A172 (cell line): Measurements from ENCODE around the gene ADPRS. TPM values are rescaled to one million over a fixed set of nuclear protein-coding genes. Genes with fewer than 3 reads are reported as not detected.

Source experiments
- DNase-seq: peaks from one replicate; pipeline ENCODE4 v3.0.0-alpha.2; 2015; ENCODE audit warnings: low spot score
- total RNA-seq: library from RNA; depleted of rRNA; stranded (reverse); fragments of >200 nt; shearing (Covaris generic); gene quantifications from 2 replicates; pipeline ENCODE4 v1.2.3, GENCODE V29; 2014; rRNA removed

The ADPRS gene
- total RNA-seq, 1 experiment from 2014 or later, result 45.8 TPM

- no peak for DNase-seq
Observed at GRCh38 chr1:36132029-36132428, 43.3 kb downstream of the ADPRS start.

DNA sequence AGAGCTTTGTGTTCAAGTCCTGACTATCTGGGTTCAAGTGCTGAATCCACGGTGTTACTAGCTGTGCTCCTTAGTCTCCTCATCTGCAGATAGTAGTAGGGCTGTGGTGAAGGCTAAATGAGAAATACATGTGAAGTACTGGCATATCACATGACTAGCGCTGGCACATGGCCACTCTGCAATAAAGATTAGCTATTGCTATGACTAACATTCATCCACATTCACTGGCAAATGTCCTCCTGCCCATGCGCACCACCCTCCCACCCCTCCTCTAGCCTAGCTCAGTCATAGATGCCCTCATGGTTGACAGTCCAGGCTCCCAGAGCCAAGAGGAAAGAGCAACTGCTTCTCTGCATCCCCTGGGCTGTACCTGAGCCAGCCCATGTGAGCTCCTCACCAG lies 44.8 kb downstream of the ADPRS start:
- peak; percentile 92 for DNase-seq

DNA sequence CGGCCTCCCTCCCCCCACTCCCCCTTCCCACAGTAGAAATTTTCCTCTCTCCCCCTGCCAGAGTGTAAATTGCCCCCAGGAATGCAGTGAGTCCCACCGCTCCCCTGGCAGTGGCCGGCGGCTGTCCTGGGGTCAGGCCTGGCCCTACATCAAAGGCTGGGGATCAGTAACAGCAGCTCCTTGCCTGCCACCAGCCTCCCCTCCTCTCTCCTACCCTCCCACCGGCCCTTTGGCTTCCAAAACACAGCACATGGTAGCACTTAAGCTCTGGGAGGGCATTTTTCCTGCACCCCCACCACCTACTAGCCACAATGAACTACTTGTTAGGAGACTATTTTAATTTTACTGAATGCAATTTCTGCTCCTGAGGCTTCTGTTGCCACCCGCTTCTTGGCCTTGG lies 45.3 kb downstream of the ADPRS start:
- DNase-seq, result no peak

DNA sequence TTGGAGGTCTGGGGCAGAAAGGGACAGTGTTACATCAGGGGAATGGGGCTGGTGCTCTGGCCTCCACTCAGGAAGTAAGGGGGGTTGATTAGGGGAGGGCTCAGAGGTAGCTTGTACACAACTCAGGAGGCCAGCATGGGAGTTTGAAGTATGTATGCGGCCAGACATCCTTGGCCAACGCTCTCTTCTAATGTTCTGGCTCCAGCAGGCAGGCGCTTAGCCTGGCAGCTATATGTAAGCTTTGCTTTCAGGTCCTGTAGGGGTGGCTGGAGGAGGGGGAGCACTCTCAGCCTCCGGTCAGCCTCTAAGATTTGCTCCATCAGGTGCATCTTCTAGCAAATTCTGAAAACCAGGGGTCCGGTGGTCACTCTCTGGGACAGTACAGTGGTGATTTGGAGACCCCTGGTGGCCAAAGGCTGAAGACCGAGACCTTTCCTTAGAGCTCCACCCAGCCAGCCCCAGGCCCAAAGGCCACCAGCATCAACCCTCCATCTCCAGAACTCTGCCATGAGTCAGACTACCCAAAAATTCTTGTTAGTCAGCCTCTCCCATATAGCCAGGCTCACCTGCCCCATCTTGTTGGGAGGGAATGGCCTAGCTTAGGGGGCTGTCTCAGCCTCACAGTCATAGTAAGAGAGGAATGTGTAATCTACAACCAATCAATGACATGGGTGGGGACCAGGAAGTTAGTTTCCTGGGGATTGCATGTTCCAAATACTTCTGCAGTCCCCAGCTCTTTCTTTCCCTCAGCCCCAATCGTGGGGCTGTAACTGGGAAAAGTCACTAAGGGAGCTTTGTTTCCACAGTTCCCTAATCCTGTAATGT lies 46.0 kb downstream of the ADPRS start:
- peak; percentile 41 for DNase-seq

GRCh38 chr1:36135330-36135667 lies 46.6 kb downstream of the ADPRS start:
- no peak for DNase-seq

DNA sequence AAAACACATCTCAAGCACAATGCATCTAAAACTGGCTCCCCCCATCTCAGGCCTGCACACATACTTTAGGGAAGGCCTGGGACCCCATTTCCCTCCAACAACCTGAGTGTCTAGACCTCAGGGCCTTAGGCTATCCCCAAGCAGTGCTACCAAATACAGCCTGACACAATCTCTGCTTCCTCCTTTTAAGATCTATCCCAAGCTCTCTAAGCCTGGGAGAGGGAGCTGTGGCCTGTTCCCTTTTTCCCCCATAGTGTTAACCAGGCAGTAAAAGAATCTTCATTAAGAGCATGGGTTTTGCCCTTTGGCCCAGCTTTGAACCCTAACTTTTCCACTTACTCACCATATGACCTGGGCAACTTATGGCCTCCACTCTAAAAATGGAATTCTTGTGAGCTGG lies 47.1 kb downstream of the ADPRS start:
- no peak for DNase-seq

- peak; percentile 80 for DNase-seq
Observed at GRCh38 chr1:36136535-36136934, 47.8 kb downstream of the ADPRS start.

GRCh38 chr1:36137226-36137625 lies 48.5 kb downstream of the ADPRS start:
- no peak for DNase-seq

DNA sequence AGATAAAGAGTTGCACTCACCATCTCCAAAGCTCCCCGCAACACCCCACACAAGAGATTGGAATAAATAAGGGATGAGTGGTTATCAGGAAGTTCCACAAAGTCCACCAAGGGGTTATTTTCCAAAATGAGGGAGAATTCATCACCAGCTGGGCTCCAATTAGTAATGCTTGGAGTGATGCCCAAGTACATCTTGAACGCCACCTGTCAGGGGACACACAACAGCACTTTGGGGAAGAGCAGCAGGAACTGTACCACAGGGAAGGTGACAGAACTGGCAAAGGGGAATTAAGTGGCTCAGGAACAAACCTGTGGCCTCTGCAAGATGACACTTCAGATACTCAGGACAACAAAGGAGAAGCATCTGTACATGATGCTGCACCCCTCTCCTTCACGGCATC lies 49.1 kb downstream of the ADPRS start:
- no peak for DNase-seq

DNA sequence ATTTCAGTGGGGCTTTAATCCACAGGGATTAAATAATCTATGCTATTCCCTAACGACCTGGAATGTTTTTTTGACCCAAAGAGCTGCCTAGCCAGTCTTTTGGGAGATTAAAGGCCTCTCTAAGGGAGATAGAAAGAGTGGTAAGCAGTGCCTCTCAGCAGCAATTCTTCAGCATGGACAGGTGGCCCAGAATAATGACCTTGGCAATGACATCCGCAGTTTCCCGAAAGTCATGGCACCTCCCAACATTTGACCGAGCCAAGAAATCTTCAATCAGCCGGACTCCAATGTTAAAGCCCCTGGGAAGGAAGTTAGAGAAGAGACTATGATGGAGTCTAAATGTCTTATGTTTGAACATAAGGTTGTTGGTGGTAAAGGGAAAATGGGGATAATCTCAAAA lies 50.8 kb downstream of the ADPRS start:
- DNase-seq, result no peak

DNA sequence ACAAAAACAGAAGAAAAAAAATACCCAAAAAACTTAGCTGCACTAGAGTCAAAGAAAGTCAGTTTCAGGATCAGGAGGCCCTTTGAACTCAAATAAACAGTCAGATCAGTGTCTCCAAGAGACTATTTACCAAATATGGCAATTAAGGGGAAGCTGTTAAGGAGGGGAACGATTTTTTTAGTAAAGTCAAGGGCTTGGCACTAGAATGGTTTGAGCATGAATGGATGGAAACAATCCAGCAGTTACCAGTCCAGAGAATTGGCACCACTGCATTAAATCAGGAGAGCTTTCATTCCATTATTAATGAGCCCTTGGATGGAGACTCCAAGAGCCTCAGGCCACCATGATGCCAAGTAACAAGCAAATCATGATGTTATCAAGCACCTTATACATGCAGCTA lies 53.4 kb downstream of the ADPRS start:
- no peak for DNase-seq

GRCh38 chr1:36143424-36143823 lies 54.7 kb downstream of the ADPRS start:
- DNase-seq, result no peak

Other genes starting within 250 kb of the ADPRS start
- 7.1 and 7.5 TPM in 2 replicates for gene AGO1, start 205.7 kb upstream of the ADPRS start, total RNA-seq
- gene AGO3, start 157.8 kb upstream of the ADPRS start, total RNA-seq, result 10.4 and 14.8 TPM in 2 replicates
- gene TEKT2, start 4.8 kb upstream of the ADPRS start, total RNA-seq, result not detected in 2 replicates
- 0.62 and 0.72 TPM in 2 replicates for gene COL8A2, start 36.3 kb downstream of the ADPRS start, total RNA-seq
- 86.7 and 110 TPM in 2 replicates for gene TRAPPC3, start 60.6 kb downstream of the ADPRS start, total RNA-seq
- gene MAP7D1, start 67.3 kb downstream of the ADPRS start, total RNA-seq, result 91.2 and 136 TPM in 2 replicates
- 50.0 and 53.5 TPM in 2 replicates for gene THRAP3, start 135.6 kb downstream of the ADPRS start, total RNA-seq
- gene SH3D21, start 217.5 kb downstream of the ADPRS start, total RNA-seq, result 0.98 TPM in 1 of 2 replicates, not detected in the other
- 9.6 and 17.8 TPM in 2 replicates for gene EVA1B, start 234.8 kb downstream of the ADPRS start, total RNA-seq